Measurements from ENCODE around the gene ADCY5.

Gene ADCY5

GRCh38 chr3:123284399-123285010, 164.4 kb downstream of the ADCY5 start:
- H3K4me3 ChIP-seq (ENCODE audit: low read depth, low read length), result no peak overlapping the region
- no peak for DNase-seq (ENCODE audit: low read depth)
- no peak for TF ChIP-seq CTCF (conservative IDR thresholded peaks at IDR 0.05; ENCODE audit: low read depth, low read length)

GRCh38 chr3:123283657-123284398, 165.1 kb downstream of the ADCY5 start:
- no peak for TF ChIP-seq CTCF (conservative IDR thresholded peaks at IDR 0.05; ENCODE audit: low read depth, low read length)
- no peak overlapping the region for H3K4me3 ChIP-seq (ENCODE audit: low read depth, low read length)
- no peak for DNase-seq (ENCODE audit: low read depth)

- no peak for TF ChIP-seq CTCF (conservative IDR thresholded peaks at IDR 0.05; ENCODE audit: low read depth, low read length)
- no peak for DNase-seq (ENCODE audit: low read depth)
- no peak overlapping the region for H3K4me3 ChIP-seq (ENCODE audit: low read depth, low read length)
These were observed 165.8 kb downstream of the ADCY5 start for GRCh38 chr3:123283074-123283473.

- no peak for DNase-seq (ENCODE audit: low read depth)
- no peak overlapping the region for H3K4me3 ChIP-seq (ENCODE audit: low read depth, low read length)
- no peak for TF ChIP-seq CTCF (conservative IDR thresholded peaks at IDR 0.05; ENCODE audit: low read depth, low read length)
These were observed 166.4 kb downstream of the ADCY5 start for GRCh38 chr3:123282461-123282860.

- no peak for DNase-seq (ENCODE audit: low read depth)
- no peak overlapping the region for H3K4me3 ChIP-seq (ENCODE audit: low read depth, low read length)
- TF ChIP-seq CTCF (conservative IDR thresholded peaks at IDR 0.05; ENCODE audit: low read depth, low read length), result no peak
These were observed 167.0 kb downstream of the ADCY5 start for GRCh38 chr3:123281929-123282328.

GRCh38 chr3:123281406-123281805, 167.5 kb downstream of the ADCY5 start:
- no peak for TF ChIP-seq CTCF (conservative IDR thresholded peaks at IDR 0.05; ENCODE audit: low read depth, low read length)
- no peak overlapping the region for H3K4me3 ChIP-seq (ENCODE audit: low read depth, low read length)
- no peak for DNase-seq (ENCODE audit: low read depth)

GRCh38 chr3:123279121-123279520, 169.8 kb downstream of the ADCY5 start:
- no peak for DNase-seq (ENCODE audit: low read depth)
- no peak overlapping the region for H3K4me3 ChIP-seq (ENCODE audit: low read depth, low read length)
- TF ChIP-seq CTCF (conservative IDR thresholded peaks at IDR 0.05; ENCODE audit: low read depth, low read length), result no peak
